A204.1 (cell line): Measurements from ENCODE around the gene PYGM.
A peak's percentile ranks its signal among the peaks of the same experiment; 100 is the strongest.

Experiments used
- FAIRE-seq: peaks from 2 replicates; lab custom pipeline; 2012; peaks lifted over from hg19 to GRCh38; lab: Jason Lieb, UNC

Gene PYGM

DNA sequence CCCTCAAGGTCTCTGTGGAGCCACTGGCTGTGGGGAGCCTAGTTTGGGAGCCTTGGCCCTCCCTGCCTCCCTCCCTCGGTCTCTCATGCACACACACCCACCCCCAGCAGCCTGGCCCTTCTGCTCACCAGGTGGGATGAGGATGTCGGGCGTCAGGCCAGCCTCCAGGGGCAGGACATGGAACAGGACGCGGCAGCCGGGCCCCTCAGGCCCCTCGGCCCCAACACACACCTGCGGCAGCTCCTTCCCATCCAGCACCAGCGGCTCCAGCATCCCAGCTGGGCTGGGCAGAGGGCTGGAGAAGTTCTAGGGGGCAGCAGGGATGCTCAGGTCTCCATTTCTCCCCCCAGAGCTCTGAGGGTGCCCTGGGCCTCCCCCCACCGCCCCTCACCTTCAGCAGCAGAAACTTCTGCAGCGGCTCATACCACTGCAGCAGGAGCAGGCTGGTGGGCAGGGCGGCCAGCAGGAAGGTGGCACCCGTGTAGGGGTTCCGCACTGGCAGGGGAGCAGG is 32.1 kb upstream of the PYGM start:
- no peak for FAIRE-seq

DNA sequence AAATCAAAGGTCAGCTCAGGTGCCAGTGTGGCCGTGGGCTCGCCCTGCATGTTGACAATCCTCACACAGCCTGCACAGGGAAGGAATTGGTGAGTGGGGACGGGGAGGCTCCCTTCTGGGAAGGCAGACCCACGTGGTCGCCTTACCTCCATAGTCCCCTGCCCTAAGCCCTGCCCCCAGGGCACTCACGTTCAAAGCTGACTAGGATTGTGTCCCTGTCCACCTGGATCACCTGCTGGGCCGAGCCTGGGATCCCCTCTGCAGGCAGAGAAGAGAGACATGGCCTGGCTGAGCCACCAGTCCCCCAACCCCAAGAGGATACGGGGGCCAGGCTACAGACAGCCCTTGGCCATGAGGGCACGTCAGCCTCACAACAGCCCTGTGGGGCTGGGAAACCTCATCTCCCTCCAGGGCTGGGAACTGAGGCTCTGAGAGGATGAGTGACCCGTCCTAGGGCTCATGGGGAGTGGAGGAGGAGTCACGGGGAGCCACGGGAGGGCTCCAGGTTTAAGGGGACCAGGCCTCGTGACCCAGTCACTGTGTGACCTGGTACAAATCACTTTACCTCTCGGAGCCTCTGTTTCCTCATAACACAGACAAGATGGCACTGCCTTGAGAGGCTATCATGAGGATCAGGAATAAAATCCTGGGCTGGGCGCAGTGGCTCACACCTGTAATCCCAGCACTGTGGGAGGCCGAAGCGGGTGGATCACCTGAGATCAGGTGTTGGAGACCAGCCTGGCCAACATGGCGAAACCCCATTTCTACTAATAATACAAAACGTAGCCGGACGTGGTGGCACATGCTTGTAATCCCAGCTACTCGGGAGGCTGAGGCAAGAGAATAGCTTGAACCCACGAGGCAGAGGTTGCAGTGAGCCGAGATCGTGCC is 30.7 kb upstream of the PYGM start:
- no peak for FAIRE-seq

DNA sequence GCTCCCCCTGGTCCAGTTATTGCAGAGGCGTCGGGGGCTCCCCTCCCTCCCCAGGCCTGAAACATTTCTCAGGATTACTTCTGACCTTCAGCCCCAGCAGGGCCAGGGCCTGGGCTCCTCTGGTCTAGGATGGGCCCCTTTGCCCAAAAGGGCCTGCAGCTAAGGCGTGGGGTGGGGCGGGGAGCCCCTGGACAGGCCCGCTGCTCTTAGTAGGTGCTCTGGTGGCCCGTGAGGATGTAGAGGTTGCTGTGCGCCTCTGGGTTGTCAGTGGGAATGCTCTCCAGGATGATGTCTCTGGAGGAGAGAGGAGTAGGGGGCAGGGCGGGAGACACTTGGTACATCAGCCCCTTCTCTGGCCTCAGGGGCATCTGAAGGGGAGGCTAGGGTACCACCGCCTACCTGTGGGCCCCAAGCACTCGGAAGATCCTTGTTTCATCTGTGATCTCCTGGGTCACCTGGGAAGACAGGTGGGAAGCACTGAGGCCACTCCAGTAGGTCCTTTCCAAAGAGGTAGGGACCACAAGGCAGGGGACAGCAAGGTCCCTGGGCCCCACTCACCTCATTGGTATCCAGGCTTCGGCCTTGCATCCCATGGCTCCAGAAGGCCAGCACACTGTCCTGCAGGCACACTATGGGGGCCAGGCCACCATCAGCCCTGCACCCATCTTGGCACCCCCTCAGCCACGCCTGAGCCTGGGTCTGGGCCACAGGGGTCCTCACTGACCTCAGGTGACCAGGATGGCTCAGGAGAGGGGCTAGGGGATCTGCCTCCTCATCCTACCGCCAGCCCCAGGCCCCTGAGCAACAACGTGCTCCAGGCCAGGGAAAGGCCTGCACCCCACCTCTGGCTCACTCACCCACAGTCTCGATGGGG is 29.8 kb upstream of the PYGM start:
- FAIRE-seq = no peak

DNA sequence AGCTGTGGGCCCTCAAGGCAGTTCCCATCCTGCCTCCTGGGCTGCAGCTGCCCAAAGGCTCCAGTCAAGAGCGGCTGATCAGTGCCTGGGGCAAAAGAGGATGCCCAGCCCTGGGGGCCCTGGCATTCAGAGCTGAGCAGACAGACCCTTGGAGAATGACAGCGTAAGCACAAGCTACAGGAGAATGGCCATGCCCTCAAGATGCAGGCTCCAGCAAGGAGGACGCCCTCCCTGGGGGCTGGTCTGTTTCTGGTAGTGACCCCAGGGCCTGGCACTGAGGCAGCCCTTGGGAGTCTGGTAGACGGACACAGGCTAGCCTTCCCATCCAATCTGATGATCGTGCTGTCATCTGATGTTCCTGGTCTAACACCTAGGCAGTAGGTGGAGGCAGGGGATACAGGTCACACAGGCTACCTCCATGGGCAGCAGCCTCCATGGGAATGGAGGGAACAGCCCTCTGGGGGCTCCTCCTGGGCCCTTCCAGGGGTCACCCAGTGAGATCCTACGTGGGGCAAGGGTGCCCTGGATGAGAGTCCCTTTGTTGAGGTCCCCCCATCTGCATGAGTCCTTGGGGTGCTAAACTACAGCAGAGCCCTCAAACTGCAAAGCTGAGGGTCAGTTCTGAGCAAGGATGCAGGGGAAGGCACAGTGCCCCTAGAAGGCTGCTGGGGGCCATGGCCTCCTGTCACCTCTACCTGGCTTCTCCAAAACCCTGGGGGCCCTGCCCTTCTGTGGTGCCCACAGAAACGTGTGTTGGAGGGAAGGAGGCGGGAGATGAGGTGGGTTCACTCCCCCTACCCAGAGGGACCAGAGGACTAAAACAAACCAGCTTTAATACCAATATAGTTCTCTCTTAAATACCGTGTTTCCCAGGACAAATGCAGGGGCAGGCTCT is 28.8 kb upstream of the PYGM start:
- FAIRE-seq = no peak

DNA sequence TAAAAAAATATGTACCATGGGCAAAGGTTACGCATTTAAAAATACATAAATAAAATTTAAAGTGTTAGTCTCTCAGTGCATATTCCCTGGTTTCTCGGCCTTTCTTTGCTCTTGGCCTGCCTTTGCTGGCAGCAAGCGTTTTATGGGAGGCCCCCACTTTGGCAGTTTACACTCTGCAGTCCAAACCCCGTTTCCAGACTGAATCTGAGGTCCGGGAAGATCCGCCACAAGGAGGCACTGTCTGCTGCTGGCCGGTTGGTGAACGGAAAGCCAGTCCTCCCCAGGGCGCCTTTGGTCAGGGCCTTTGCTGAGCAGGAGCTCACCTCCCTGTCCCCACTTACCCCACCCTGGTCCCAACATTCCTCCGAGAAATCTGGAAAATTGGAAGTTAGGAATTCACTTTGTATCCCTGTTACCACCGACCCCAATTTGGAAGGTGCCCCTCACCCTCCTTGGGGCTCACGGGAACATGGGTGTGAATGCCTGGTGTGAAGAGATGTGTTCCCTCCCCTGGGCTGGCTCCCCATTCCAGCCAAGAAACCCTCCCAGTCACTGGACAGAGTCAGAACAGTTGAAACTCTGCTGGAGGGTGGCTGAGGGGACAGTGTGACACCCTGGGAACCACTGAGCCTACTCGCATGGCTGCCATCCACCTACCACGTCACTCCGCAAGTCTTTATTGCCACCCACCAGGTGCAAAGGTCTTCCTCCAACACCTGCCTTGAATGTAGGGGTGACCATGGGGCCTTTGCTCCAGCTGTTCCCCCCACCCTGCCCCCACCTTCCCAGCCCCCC is 27.9 kb upstream of the PYGM start:
- no peak for FAIRE-seq

DNA sequence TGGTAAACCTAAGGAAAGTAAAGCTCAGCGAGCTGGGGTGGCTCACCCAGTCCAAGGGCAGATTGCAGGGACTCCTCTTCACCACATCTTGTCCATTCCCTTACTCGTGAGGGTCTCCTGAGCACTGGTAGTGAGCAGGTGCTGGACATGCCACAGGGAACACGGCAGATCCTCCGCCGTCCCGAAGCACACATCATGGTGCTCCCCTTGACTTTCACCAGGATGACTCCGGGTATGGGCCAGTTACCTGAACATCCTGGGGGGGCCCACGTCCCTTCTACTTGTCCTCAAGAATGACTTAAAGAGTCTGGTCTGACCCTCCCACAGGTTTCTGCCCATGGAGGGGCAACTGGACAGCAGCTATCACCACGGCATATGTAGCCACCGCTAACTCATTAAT is 26.5 kb upstream of the PYGM start:
- no peak for FAIRE-seq

DNA sequence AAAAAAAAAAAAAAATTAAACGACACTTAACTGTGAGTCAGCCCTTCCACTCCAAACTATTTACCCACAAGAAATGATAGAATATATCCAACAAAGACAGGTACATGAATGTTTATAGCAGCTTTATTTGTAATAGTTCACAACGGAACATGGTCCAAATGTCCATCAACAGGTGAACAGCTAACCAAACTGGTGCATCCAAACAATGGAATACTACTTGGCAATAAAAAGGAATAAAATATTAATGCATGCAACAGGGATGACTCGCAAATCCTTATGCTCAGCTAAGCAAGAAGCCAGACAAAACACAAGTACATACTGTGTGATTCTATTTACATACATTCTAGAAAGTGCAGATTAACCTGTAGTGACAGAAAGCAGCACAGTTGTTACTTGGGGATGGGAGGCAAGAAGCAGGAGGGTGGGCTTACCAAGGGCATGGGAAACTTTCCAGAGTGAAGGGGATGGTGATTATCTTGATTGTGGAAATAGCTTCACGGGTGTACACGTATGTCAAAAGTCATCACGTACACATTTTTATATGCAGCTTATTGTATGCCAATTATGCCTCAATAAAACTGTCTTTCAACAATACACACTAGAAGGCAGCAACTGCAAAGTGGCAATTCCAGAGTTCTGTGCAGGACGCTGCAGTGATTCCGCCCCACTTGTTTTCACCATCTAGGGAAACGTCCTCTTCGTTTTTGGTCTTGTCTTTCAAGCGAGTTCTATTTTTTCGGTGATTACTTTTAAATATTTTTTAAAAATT is 25.2 kb upstream of the PYGM start:
- no peak for FAIRE-seq

DNA sequence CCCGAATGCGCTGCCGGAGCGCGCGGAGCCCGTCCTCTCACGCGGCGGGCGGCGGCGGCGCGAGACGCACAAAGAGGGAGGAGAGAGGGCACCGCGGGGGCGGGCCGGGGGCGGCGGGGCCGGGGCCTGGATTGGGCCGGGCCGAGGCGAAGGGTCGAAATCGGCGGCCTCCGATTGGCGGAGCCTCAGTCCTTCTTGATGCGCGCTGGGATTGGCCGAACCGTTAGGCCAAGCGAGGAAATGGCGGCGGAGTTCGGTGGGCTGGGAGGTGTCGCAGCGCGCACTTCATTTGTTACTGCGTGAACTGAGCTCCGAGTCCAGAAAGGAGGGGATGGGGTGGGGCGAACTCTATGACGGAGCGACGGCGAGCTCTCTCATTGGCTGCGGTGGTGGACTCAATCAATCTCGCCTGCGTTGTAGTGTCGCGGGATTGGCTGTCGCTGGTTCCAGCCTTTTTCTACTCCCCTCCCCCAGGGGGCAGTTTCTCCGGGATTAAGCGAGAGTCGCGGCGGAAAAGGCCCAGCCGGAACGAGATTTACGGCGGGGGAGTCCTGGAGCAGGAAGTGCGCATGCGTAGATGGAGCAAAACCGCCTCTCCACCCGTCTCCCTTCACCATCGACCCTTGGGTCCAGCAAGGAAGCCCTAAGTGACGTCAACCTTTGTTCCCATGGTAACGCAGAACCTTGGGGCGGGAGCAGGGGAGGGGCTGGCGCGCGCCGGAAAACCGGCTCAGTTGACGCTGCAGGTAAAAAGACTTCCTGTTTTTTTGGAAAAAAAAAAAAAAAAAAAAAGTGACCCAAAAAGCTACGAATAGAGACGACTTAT is 18.9 kb upstream of the PYGM start, which contains the start of gene SF1:
Gene SF1 (minus strand): TSS at position 70 of the 826 bp plus-strand sequence. CDS start 150 bp downstream, outside the sequence.
- FAIRE-seq = peak; percentile 99

DNA sequence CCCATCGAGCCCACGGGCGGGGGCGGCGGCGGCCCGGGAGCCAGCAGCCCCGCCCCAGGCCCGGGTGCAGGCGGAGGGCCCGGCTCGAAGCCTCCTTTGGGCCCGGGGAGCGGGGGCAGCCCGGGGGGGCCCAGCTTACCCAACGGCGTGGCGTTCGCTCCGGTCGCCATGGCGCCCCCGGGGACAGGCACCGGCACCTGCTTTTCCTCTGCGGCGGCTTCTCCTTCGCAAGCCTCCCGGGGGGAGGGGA is 18.4 kb upstream of the PYGM start:
- no peak for FAIRE-seq

DNA sequence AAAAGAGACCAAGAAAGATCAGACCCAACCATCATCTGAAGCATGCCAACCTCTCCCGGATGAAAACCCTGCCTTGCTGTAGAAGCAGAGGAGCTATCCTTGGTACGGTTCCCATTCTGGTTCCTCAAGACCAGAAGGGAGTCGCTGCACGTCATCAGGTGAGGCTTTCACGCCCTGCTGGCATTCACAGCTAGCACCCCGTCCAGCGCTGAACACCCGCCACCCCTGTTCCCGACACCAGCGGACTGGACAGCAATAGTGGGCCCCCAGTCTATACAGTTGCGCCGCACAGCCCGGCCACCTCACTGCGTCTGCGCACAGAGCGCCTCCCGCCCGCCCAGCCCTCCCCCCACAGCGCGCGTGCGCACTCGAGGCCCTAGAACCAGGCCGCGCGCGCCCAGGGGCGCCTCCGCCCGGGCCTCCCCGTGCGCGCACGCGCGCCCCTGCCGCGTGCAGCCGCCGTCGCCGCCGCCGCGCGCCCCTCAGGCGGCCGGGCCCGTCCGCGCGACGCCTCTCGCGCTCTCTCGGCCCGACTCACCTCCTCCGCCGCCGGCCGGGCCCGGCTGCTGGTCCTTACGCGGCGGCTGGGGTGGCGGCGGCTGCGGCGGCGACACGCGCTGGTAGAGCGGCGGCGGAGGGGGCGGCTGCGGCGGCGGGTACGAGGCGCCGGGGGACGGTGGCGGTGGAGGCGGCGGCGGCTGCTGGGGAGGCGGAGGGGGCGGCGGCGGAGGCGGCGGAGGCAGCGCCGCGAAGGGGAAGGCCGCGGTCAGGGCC is 17.9 kb upstream of the PYGM start:
- FAIRE-seq = no peak

DNA sequence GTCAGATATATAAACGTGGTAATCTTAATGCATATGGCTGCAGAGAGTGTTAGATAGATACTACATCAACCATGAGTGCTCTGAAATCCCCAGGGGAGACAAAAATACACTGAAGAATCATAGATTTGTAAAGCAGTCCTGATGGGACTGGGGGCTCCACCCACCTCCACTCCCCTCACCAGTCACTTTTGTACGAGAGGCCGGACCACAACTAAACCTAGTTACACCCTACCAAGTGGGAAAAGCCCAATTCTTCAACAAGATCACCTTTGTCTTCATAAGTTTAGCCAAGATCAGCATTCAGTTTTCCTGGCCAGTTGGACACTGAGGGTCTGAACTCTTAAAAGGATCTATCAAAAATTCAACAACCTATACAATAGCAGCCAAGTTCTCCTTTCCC is 17.1 kb upstream of the PYGM start:
- FAIRE-seq = no peak

DNA sequence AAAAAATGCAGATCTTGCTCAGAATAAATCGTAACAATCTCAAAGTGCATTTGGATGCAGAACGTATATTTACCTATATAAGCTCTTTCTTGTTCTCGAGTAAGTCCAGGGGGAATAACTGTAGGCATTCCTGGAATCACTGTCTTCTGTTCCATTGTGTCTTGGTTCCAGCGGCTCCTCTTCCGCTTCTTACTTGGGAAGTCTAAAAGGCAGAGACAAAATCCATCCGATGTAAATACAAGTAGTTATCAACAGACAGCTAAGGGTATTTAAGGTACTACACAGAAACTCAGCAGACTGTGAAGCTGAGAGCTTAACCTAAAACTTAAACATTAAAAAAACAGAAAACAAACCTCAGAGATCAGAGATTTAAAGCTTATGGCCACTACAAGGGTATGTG is 16.7 kb upstream of the PYGM start:
- FAIRE-seq = no peak

DNA sequence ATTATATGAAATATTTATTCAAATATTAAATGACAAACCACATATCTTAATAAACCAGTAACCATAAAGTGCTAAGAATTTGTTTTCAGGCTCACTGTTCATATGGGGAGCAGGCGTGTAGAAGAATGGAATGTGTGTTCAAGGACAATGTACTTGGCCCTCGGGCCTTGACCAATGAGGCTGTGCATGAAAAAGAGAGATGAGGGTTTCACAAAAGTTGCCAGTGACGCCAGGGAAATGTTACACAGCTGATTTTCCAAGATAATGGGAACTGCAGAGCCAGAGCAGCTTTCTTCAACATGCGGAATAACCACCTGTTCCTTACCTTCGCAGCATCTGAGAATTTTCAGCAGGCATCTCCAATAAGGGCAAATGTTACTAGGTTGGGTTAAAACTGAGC is 14.4 kb upstream of the PYGM start:
- FAIRE-seq = no peak

DNA sequence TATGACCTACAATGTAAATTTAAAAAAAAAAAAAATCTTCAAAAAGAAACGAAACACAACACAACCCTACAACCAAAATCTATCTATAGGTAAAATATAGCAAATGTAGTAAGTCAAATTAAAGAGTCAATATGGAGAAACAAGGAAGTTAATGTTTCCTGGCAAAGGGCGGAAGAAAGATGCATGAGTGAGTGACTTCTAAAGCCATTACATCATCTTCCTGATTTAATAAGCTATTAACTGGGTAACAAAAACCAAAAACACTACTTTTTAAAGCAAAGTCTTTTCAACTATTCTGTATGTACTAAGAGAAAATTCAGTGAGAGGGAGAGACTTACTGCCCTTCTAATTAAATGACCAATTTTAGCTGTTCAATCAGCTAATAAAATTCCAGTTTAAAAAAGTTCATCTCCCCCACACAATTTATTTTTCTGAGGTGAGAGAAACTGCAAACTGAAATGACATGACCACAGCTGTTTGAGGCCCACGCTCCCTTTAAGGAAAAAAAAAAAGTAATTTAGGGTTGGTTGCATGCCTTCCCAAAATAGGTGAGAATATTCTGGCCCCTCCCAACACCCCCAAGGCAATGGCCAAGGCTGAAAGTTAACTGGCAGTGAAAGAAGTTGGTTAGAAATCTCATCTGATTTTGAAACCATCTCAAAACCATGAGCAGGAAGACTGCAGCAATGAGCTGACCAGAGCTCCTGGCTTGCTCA is 12.7 kb upstream of the PYGM start:
- FAIRE-seq = no peak

DNA sequence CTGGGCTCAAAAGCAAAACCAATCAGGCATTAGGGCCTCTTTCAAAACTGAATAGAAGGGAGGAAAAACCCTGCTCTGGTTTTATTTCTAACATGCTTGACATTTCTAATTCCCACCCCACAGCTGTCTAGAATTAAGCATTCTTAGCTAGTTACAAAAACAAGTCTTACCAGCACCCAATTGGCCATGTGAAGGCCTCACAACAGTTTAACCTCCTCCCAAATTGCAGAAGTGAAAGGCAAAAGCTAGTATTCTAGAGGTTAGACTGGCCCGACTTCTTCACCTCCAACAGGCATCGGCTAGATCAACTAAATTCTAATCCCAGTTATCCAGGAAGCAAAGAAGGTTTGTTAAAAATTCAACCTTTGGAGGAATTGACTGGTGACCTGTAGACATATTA is 12.1 kb upstream of the PYGM start:
- FAIRE-seq = no peak

DNA sequence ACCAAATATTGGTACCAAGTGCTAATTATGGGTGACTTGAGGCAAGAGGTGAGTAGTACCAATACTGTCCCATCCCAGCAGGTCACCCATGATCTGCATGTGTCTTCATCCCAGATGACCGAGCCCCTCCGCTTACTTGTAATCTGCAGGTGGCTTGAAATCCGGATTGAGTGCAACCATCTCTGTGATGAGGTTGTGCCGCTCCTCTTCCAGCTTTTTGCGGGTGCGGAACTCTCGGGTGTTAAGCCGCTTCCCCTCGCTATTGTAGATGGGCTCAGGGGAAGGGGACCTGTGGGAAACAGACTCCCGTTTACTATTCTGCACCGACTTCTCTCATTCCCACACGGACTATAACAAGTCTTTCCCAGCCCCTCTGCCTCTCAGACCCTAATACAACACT is 10.3 kb upstream of the PYGM start:
- FAIRE-seq = no peak

DNA sequence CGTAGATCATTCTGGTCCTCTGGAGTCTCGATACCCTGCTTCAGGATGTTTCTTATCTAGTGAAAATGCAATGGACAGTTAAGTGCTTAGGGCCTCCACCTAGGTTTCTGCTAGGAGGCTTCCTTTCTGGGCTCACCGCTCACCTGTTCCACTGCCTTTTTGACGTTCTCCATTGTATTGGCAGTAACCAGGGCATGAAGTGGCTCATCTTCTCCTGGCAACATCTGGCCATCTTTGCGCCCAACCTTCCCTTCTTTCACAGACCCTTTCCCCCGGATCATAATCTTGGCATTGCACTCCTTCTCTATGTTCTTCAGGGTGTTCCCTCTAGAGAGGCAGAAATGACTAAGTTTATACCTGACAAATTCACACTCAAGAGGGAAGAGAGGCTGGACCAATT is 9.5 kb upstream of the PYGM start:
- no peak for FAIRE-seq

DNA sequence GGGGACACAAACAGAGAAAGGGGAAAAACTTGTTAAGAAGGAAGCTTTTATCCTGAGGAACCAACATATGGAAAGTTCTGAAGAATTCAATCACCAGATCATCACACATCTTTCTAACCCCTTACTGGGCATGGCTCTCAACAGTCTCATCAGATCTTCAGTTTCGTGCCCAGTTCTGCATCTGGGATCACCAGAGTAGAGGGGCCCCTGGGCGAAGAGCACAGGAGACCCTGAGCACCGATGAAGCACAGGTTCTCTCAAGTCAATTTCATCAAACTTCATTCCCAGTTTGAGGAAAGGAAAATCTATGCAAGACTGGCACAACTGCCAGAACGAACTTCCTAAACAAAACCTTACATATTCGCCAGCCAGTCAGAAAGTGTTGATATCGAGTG is 8.5 kb upstream of the PYGM start:
- no peak for FAIRE-seq
